CD14-positive monocyte (primary cell): ENCODE data around the gene MRGPRD. TPM values are rescaled to one million over a fixed set of nuclear protein-coding genes. Genes with fewer than 3 reads are reported as not detected.

Experiments used
- DNase-seq, 3 donors: peaks; one replicate each; pipeline ENCODE4 v3.0.0-alpha.2; 2011 to 2022
- H2AFZ ChIP-seq: 2 replicates; pipeline ENCODE4 v1.6.0; 2012; ENCODE audit warnings: mild to moderate bottlenecking, low read depth, low read length, inconsistent platforms; ENCODE audit not compliant: insufficient read depth, poor library complexity, severe bottlenecking
- H3K27ac ChIP-seq, 2 donors: 1 replicate in 1 of 2; 2 replicates in 1 of 2; pipeline ENCODE4 v1.5.1; 2012 to 2013; ENCODE audit warnings: low read length in 2 of 2, control low read depth in 1 of 2, inconsistent platforms in 1 of 2, low read depth in 1 of 2, mild to moderate bottlenecking in 1 of 2
- H3K27me3 ChIP-seq, 2 donors: one replicate each; pipeline versions ENCODE4 v1.6.0 to v1.6.1; 2011 to 2013; ENCODE audit warnings: low read length in 2 of 2; ENCODE audit not compliant: control insufficient read depth in 2 of 2, insufficient read depth in 2 of 2
- H3K36me3 ChIP-seq, 2 donors: replicated peaks in 1 of 2; 1 replicate in 1 of 2; 2 replicates in 1 of 2; pipeline versions ENCODE4 v1.5.1 to v1.6.1; 2012 to 2013; ENCODE audit warnings: low read length in 2 of 2, control low read depth in 1 of 2, inconsistent platforms in 1 of 2, mild to moderate bottlenecking in 1 of 2; ENCODE audit not compliant: insufficient read depth in 2 of 2, control insufficient read depth in 1 of 2
- H3K4me1 ChIP-seq, 2 donors: 1 replicate in 1 of 2; 2 replicates in 1 of 2; pipeline versions ENCODE4 v1.5.1 to v1.6.1; 2012 to 2013; ENCODE audit warnings: low read length in 2 of 2, control low read depth in 1 of 2, inconsistent platforms in 1 of 2, mild to moderate bottlenecking in 1 of 2, moderate library complexity in 1 of 2; ENCODE audit not compliant: insufficient read depth in 2 of 2, control insufficient read depth in 1 of 2
- H3K4me2 ChIP-seq: replicated peaks from 2 replicates; pipeline ENCODE3; 2012; ENCODE audit warnings: low read length, moderate library complexity, mild to moderate bottlenecking; ENCODE audit not compliant: poor library complexity, severe bottlenecking; ENCODE audit errors: extremely low read depth
- H3K4me3 ChIP-seq, 3 experiments: fragments of 200-600 bp in 1 of 3; sonication (generic) in 1 of 3; replicated peaks in 1 of 3; 1 replicate in 2 of 3; 2 replicates in 1 of 3; pipeline ENCODE4 v1.5.1; 2011 to 2013; ENCODE audit warnings: low read length in 3 of 3, mild to moderate bottlenecking in 3 of 3, control low read depth in 2 of 3, low read depth in 2 of 3, inconsistent platforms in 1 of 3, moderate library complexity in 1 of 3
- H3K79me2 ChIP-seq: 2 replicates; pipeline ENCODE4 v1.6.0; 2012; ENCODE audit warnings: mild to moderate bottlenecking, control low read depth, inconsistent platforms, low read length, moderate library complexity; ENCODE audit not compliant: insufficient read depth
- H3K9ac ChIP-seq: 2 replicates; pipeline ENCODE4 v1.6.0; 2017; ENCODE audit warnings: low read length, mild to moderate bottlenecking; ENCODE audit not compliant: insufficient read depth, poor library complexity, severe bottlenecking
- H3K9me3 ChIP-seq, 2 donors: replicated peaks in 1 of 2; 1 replicate in 1 of 2; 2 replicates in 1 of 2; pipeline versions ENCODE4 v1.5.1 to v1.6.1; 2012 to 2013; ENCODE audit warnings: low read length in 2 of 2, control low read depth in 1 of 2; ENCODE audit not compliant: control insufficient read depth in 1 of 2, insufficient read depth in 1 of 2
- H4K20me1 ChIP-seq: 2 replicates; pipeline ENCODE4 v1.6.0; 2012; ENCODE audit warnings: mild to moderate bottlenecking, low read length, control low read depth, moderate library complexity; ENCODE audit not compliant: insufficient read depth
- H3K27ac Mint-ChIP-seq, 7 donors: one replicate each; pipeline ENCODE4 v1.8.0; 2020; ENCODE audit warnings: mild to moderate bottlenecking in 7 of 7, mixed read lengths in 7 of 7, moderate library complexity in 6 of 7, inconsistent platforms in 2 of 7
- H3K27me3 Mint-ChIP-seq, 3 donors: one replicate each; pipeline ENCODE4 v1.8.0; 2021 to 2022; ENCODE audit warnings: low read depth in 3 of 3, mild to moderate bottlenecking in 3 of 3, mixed read lengths in 3 of 3, moderate library complexity in 3 of 3, inconsistent platforms in 1 of 3
- H3K36me3 Mint-ChIP-seq, 2 donors: one replicate each; pipeline ENCODE4 v1.8.0; 2020; ENCODE audit warnings: mixed read lengths in 2 of 2, inconsistent platforms in 1 of 2, mild to moderate bottlenecking in 1 of 2
- H3K4me1 Mint-ChIP-seq: one replicate; pipeline ENCODE4 v1.8.0; 2020; ENCODE audit warnings: mild to moderate bottlenecking, mixed read lengths
- H3K4me3 Mint-ChIP-seq, 2 donors: one replicate each; pipeline ENCODE4 v1.8.0; 2020; ENCODE audit warnings: mild to moderate bottlenecking in 2 of 2, mixed read lengths in 2 of 2, moderate library complexity in 1 of 2
- H3K9me3 Mint-ChIP-seq, 7 donors: one replicate each; pipeline ENCODE4 v1.8.0; 2020 to 2022; ENCODE audit warnings: mixed read lengths in 7 of 7, mild to moderate bottlenecking in 6 of 7, moderate library complexity in 6 of 7, inconsistent platforms in 2 of 7
- WGBS: methylation state at CpG from one replicate; pipeline ENCODE4 v1.1.5; 2013; ENCODE audit warnings: missing lambda C conversion rate; ENCODE audit not compliant: insufficient coverage; 5-methylcytosine and 5-hydroxymethylcytosine counted together
- intact Hi-C, 2 donors: fragments of 100-400 bp; cut with micrococcal nuclease; formaldehyde crosslinking; loops; one replicate each; pipeline versions ENCODE4 v1.15.0 to v1.15.1; 2023
- polyA plus RNA-seq, 3 donors: library from polyadenylated mRNA; depleted of rRNA in 1 of 3; unstranded in 2 of 3; stranded (reverse) in 1 of 3; fragments of 300-500 nt in 2 of 3; fragments of >200 nt in 1 of 3; fragmentation: Illumina TruSeq in 2 of 3; gene quantifications; 1 replicate in 2 of 3; 2 replicates in 1 of 3; pipeline ENCODE4 v1.2.3, GENCODE V29; 2012 to 2021
- TF ChIP-seq, protein P1 (sequence below): fragments of 200-600 bp; IDR thresholded peaks from one replicate; pipeline ENCODE4 v1.8.0; 2022; ENCODE audit warnings: antibody characterized with exemption, mild to moderate bottlenecking

Gene MRGPRD
- polyA plus RNA-seq, 3 donors = not detected

DNA sequence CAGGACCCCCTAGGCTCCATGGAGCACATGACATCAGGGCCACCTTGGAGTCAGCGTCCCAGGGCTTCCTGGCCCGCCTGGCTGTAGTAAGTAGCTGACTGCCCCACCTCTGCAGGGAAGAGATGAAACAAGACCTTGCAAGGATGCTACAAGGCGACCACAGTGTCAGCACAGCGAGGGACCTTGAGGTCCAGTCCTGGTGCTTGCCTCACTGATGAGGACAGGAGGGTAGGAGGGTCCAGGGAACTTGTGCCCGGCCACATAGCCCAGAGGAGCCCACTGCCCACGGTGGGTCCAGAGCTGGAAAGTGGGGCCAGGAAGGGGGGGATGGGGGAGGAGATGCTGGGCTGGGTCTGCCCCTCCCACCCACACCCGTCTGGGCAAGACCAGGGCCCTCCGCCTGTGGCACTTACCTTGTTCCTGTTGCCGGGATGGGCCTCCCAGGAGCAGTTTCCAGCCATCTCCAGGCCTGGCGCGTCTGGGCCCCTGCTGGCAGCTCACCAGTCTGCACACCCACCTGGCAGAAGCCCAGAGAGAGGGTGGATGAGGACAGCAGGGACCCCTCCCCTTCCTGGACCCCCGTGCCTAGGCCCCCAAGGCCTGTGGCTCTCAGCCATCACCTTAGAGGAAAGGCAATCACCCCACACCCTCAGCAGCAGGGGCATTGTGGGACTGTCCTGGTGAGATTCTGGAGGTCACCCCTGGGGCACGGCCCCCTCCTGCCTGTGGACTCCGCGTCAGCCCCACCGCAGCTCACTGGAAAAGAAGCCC lies 28.8 kb upstream of the MRGPRD start:
- TF ChIP-seq, protein P1, sequence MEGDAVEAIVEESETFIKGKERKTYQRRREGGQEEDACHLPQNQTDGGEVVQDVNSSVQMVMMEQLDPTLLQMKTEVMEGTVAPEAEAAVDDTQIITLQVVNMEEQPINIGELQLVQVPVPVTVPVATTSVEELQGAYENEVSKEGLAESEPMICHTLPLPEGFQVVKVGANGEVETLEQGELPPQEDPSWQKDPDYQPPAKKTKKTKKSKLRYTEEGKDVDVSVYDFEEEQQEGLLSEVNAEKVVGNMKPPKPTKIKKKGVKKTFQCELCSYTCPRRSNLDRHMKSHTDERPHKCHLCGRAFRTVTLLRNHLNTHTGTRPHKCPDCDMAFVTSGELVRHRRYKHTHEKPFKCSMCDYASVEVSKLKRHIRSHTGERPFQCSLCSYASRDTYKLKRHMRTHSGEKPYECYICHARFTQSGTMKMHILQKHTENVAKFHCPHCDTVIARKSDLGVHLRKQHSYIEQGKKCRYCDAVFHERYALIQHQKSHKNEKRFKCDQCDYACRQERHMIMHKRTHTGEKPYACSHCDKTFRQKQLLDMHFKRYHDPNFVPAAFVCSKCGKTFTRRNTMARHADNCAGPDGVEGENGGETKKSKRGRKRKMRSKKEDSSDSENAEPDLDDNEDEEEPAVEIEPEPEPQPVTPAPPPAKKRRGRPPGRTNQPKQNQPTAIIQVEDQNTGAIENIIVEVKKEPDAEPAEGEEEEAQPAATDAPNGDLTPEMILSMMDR = no peak
- WGBS = 70% methylated on average over 9 of the region's 16 CpGs
- peak overlapping the region; percentile 47 for H2AFZ ChIP-seq
- H3K9ac ChIP-seq = no peak overlapping the region
- no peaks in the 10 kb centered on the region for H4K20me1 ChIP-seq
- H3K27me3 Mint-ChIP-seq = peaks cover 36 to 72% (median 59%) of the 10 kb centered on the region in 3 donors
- no peak overlapping the region for H3K4me3 ChIP-seq
- peaks cover 51% of the 10 kb centered on the region for H3K4me1 Mint-ChIP-seq
- intact Hi-C loops = loop anchor here in 1 of 2 donors (10.0 kb wide), 1 partner anchor 75 kb away; no protein-coding TSS in a partner anchor
- peaks cover 0 to 3% (median 0%) of the 10 kb centered on the region in 7 donors for H3K9me3 Mint-ChIP-seq
- peaks cover 41 to 66% of the 10 kb centered on the region in 2 donors for H3K4me1 ChIP-seq
- peaks cover 3% of the 10 kb centered on the region in 2 donors for H3K36me3 Mint-ChIP-seq
- peak overlapping the region in 1 of 2 donors; percentile 6 for H3K4me3 Mint-ChIP-seq
- no peak overlapping the region for H3K27ac ChIP-seq
- no peaks in the 10 kb centered on the region for H3K9me3 ChIP-seq
- peaks cover 0 to 46% of the 10 kb centered on the region in 2 donors for H3K27me3 ChIP-seq
- H3K36me3 ChIP-seq = no peaks in the 10 kb centered on the region
- no peak overlapping the region for H3K27ac Mint-ChIP-seq
- no peak overlapping the region for H3K4me2 ChIP-seq
- H3K79me2 ChIP-seq = no peaks in the 10 kb centered on the region
- DNase-seq = no peak

DNA sequence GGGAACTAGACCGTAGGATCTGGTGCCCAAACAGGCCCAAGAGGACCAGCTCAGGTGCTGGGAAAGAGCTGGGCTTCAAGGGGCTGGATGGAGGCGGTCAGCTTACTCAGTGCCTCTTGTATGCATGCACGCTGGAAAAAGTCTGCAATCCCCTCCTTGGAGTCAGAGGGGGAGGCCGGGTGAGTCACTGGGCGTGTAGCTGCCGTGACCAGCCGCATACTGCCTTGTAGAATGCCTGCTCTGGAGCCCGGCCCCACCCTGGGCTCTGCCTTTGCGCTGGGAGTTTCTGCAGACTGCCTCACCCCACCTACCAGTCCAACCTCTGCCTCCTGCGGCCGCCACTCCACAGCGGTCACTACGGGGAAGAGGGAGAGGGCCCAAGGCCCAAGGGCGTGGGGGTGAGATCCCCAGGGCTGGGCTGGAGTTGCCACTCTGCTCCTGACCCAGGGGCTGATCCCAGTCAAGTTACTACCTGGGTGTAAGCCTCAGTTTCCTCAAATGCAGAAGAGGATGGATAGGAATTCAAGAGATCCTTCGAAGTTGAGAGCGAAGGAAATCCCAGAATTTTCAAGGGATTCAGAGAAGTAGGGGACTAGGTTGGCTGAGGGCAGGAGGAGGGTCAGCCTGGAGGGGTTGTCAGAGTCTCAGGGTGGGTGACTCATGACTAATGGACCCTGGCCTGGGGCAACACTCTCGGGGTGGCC lies 28.1 kb upstream of the MRGPRD start:
- H4K20me1 ChIP-seq = no peaks in the 10 kb centered on the region
- H2AFZ ChIP-seq = no peak overlapping the region
- peaks cover 41 to 65% of the 10 kb centered on the region in 2 donors for H3K4me1 ChIP-seq
- H3K27ac Mint-ChIP-seq = no peak overlapping the region
- peak in 2 of 3 donors; percentile 25 to 55 for DNase-seq
- peaks cover 32 to 65% (median 54%) of the 10 kb centered on the region in 3 donors for H3K27me3 Mint-ChIP-seq
- H3K36me3 Mint-ChIP-seq = peaks cover 3% of the 10 kb centered on the region in 2 donors
- H3K4me1 Mint-ChIP-seq = peaks cover 51% of the 10 kb centered on the region
- no peaks in the 10 kb centered on the region for H3K36me3 ChIP-seq
- no peak overlapping the region for H3K27ac ChIP-seq
- no peaks in the 10 kb centered on the region for H3K79me2 ChIP-seq
- H3K9me3 ChIP-seq = no peaks in the 10 kb centered on the region
- TF ChIP-seq, protein P1 = no peak
- peaks cover 0 to 3% (median 0%) of the 10 kb centered on the region in 7 donors for H3K9me3 Mint-ChIP-seq
- H3K4me3 Mint-ChIP-seq = no peak overlapping the region
- WGBS = 75% methylated on average over 10 of the region's 17 CpGs
- H3K9ac ChIP-seq = no peak overlapping the region
- no peak overlapping the region for H3K4me3 ChIP-seq
- intact Hi-C loops = loop anchor here in 1 of 2 donors (10.0 kb wide), 1 partner anchor 76 kb away; no protein-coding TSS in a partner anchor
- H3K4me2 ChIP-seq = no peak overlapping the region
- peaks cover 0 to 39% of the 10 kb centered on the region in 2 donors for H3K27me3 ChIP-seq
